ENCODE results near the gene TNFRSF8.

The TNFRSF8 gene

GRCh38 chr1:12072741-12073140 is 9.6 kb downstream of the TNFRSF8 start:
- DNase-seq (ENCODE audit: low spot score), result no peak
- Histone ChIP-seq H4K91ac (ENCODE audit: low read depth, low read length, poor library complexity) (no peak overlapping the region), H2BK12ac (ENCODE audit: low read length) (no peak overlapping the region), H3K4me3 (ENCODE audit: low read length in 2 of 2) (no peak overlapping the region), H3K9me3 (replicated peaks in 1 of 2; ENCODE audit: control insufficient read depth in 2 of 2, insufficient read depth in 1 of 2, low read depth in 1 of 2, low read length in 2 of 2) (peaks cover 0 to 4% of the 10 kb centered on the region in 2 donors), H3K14ac (ENCODE audit: low read length) (no peak overlapping the region), H3K27ac (replicated peaks; ENCODE audit: low read length) (no peak overlapping the region), H3K36me3 (replicated peaks in 1 of 2; ENCODE audit: control insufficient read depth in 2 of 2, insufficient read depth in 2 of 2, low read length in 2 of 2) (no peaks in the 10 kb centered on the region), H2AK5ac (ENCODE audit: low read depth, low read length) (peak overlapping the region; percentile 54), H3K4me2 (ENCODE audit: insufficient read depth, low read length, poor library complexity, severe bottlenecking) (no peak overlapping the region), H3K4ac (ENCODE audit: low read length) (no peak overlapping the region), H3K18ac (ENCODE audit: low read length) (peak overlapping the region; percentile 58), H2BK5ac (ENCODE audit: low read length) (no peak overlapping the region), H3K9ac (ENCODE audit: low read depth, low read length, poor library complexity) (no peak overlapping the region), H3K4me1 (ENCODE audit: control insufficient read depth in 2 of 2, insufficient read depth in 1 of 2, low read depth in 1 of 2, low read length in 2 of 2) (peaks cover 7 to 9% of the 10 kb centered on the region in 2 donors), H3K23ac (ENCODE audit: low read depth, low read length, poor library complexity) (no peak overlapping the region), H3K79me1 (ENCODE audit: low read depth, low read length) (no peaks in the 10 kb centered on the region), H2BK120ac (ENCODE audit: low read depth, low read length) (no peak overlapping the region), H4K8ac (ENCODE audit: low read depth, low read length) (no peak overlapping the region), H2AFZ (ENCODE audit: low read length) (no peak overlapping the region), H3K27me3 (ENCODE audit: control insufficient read depth in 3 of 3, insufficient read depth in 3 of 3, low read depth in 1 of 3, low read length in 3 of 3) (peaks cover 0 to 56% (median 0%) of the 10 kb centered on the region in 3 experiments), H2BK15ac (ENCODE audit: low read length) (no peak overlapping the region)
- WGBS, 2 donors (ENCODE audit: extremely low coverage in 2 of 2, insufficient read length in 2 of 2, insufficient replicate concordance in 1 of 2), result no CpG with 5 or more reads among the region's 8 CpGs

- no peak overlapping the region for H3K14ac ChIP-seq (ENCODE audit: low read length)
- peaks cover 0 to 4% of the 10 kb centered on the region in 2 donors for H3K9me3 ChIP-seq (replicated peaks in 1 of 2; ENCODE audit: control insufficient read depth in 2 of 2, insufficient read depth in 1 of 2, low read depth in 1 of 2, low read length in 2 of 2)
- H3K4ac ChIP-seq (ENCODE audit: low read length), result no peak overlapping the region
- H3K18ac ChIP-seq (ENCODE audit: low read length), result no peak overlapping the region
- no peak for DNase-seq (ENCODE audit: low spot score)
- H3K4me3 ChIP-seq (ENCODE audit: low read length in 2 of 2), result no peak overlapping the region
- H2AFZ ChIP-seq (ENCODE audit: low read length), result no peak overlapping the region
- H3K23ac ChIP-seq (ENCODE audit: low read depth, low read length, poor library complexity), result no peak overlapping the region
- no peak overlapping the region for H2AK5ac ChIP-seq (ENCODE audit: low read depth, low read length)
- H3K36me3 ChIP-seq (replicated peaks in 1 of 2; ENCODE audit: control insufficient read depth in 2 of 2, insufficient read depth in 2 of 2, low read length in 2 of 2), result no peaks in the 10 kb centered on the region
- no peak overlapping the region for H3K4me2 ChIP-seq (ENCODE audit: insufficient read depth, low read length, poor library complexity, severe bottlenecking)
- no peak overlapping the region for H4K8ac ChIP-seq (ENCODE audit: low read depth, low read length)
- no peaks in the 10 kb centered on the region for H3K79me1 ChIP-seq (ENCODE audit: low read depth, low read length)
- H2BK120ac ChIP-seq (ENCODE audit: low read depth, low read length), result no peak overlapping the region
- no peak overlapping the region for H3K27ac ChIP-seq (replicated peaks; ENCODE audit: low read length)
- H3K27me3 ChIP-seq (ENCODE audit: control insufficient read depth in 3 of 3, insufficient read depth in 3 of 3, low read depth in 1 of 3, low read length in 3 of 3), result peaks cover 0 to 48% (median 0%) of the 10 kb centered on the region in 3 experiments
- no peak overlapping the region for H3K9ac ChIP-seq (ENCODE audit: low read depth, low read length, poor library complexity)
- H3K4me1 ChIP-seq (ENCODE audit: control insufficient read depth in 2 of 2, insufficient read depth in 1 of 2, low read depth in 1 of 2, low read length in 2 of 2), result peaks cover 0 to 3% of the 10 kb centered on the region in 2 donors
- H4K91ac ChIP-seq (ENCODE audit: low read depth, low read length, poor library complexity), result no peak overlapping the region
- no CpG with 5 or more reads among the region's 15 CpGs for whole genome bisulfite sequencing, 2 donors (ENCODE audit: extremely low coverage in 2 of 2, insufficient read length in 2 of 2, insufficient replicate concordance in 1 of 2)
- no peak overlapping the region for H2BK15ac ChIP-seq (ENCODE audit: low read length)
- no peak overlapping the region for H2BK5ac ChIP-seq (ENCODE audit: low read length)
- H2BK12ac ChIP-seq (ENCODE audit: low read length), result no peak overlapping the region
Measured at GRCh38 chr1:12073796-12074195, 10.7 kb downstream of the TNFRSF8 start.

- WGBS, 2 donors (ENCODE audit: extremely low coverage in 2 of 2, insufficient read length in 2 of 2, insufficient replicate concordance in 1 of 2), result no CpG with 5 or more reads among the region's 19 CpGs
- no peak for DNase-seq (ENCODE audit: low spot score)
- Histone ChIP-seq H2BK120ac (ENCODE audit: low read depth, low read length) (no peak overlapping the region), H3K4me2 (ENCODE audit: insufficient read depth, low read length, poor library complexity, severe bottlenecking) (no peak overlapping the region), H3K79me1 (ENCODE audit: low read depth, low read length) (no peaks in the 10 kb centered on the region), H3K9ac (ENCODE audit: low read depth, low read length, poor library complexity) (no peak overlapping the region), H4K8ac (ENCODE audit: low read depth, low read length) (no peak overlapping the region), H2BK12ac (ENCODE audit: low read length) (no peak overlapping the region), H2AK5ac (ENCODE audit: low read depth, low read length) (no peak overlapping the region), H3K36me3 (replicated peaks in 1 of 2; ENCODE audit: control insufficient read depth in 2 of 2, insufficient read depth in 2 of 2, low read length in 2 of 2) (no peaks in the 10 kb centered on the region), H4K91ac (ENCODE audit: low read depth, low read length, poor library complexity) (no peak overlapping the region), H2BK5ac (ENCODE audit: low read length) (no peak overlapping the region), H2AFZ (ENCODE audit: low read length) (no peak overlapping the region), H3K27ac (replicated peaks; ENCODE audit: low read length) (no peak overlapping the region), H3K14ac (ENCODE audit: low read length) (no peak overlapping the region), H3K27me3 (ENCODE audit: control insufficient read depth in 3 of 3, insufficient read depth in 3 of 3, low read depth in 1 of 3, low read length in 3 of 3) (peaks cover 0 to 46% (median 0%) of the 10 kb centered on the region in 3 experiments), H3K4ac (ENCODE audit: low read length) (no peak overlapping the region), H3K9me3 (replicated peaks in 1 of 2; ENCODE audit: control insufficient read depth in 2 of 2, insufficient read depth in 1 of 2, low read depth in 1 of 2, low read length in 2 of 2) (peaks cover 0 to 4% of the 10 kb centered on the region in 2 donors), H3K18ac (ENCODE audit: low read length) (no peak overlapping the region), H3K23ac (ENCODE audit: low read depth, low read length, poor library complexity) (no peak overlapping the region), H2BK15ac (ENCODE audit: low read length) (no peak overlapping the region), H3K4me1 (ENCODE audit: control insufficient read depth in 2 of 2, insufficient read depth in 1 of 2, low read depth in 1 of 2, low read length in 2 of 2) (no peaks in the 10 kb centered on the region), H3K4me3 (ENCODE audit: low read length in 2 of 2) (no peak overlapping the region)
Measured at GRCh38 chr1:12075195-12076114, 12.4 kb downstream of the TNFRSF8 start.

- no peaks in the 10 kb centered on the region for H3K4me1 ChIP-seq (ENCODE audit: control insufficient read depth in 2 of 2, insufficient read depth in 1 of 2, low read depth in 1 of 2, low read length in 2 of 2)
- H3K27me3 ChIP-seq (ENCODE audit: control insufficient read depth in 3 of 3, insufficient read depth in 3 of 3, low read depth in 1 of 3, low read length in 3 of 3), result peaks cover 0 to 45% (median 0%) of the 10 kb centered on the region in 3 experiments
- H4K8ac ChIP-seq (ENCODE audit: low read depth, low read length), result no peak overlapping the region
- no peak overlapping the region for H3K9ac ChIP-seq (ENCODE audit: low read depth, low read length, poor library complexity)
- no peak overlapping the region for H2BK120ac ChIP-seq (ENCODE audit: low read depth, low read length)
- no peak overlapping the region for H3K18ac ChIP-seq (ENCODE audit: low read length)
- peaks cover 0 to 4% of the 10 kb centered on the region in 2 donors for H3K9me3 ChIP-seq (replicated peaks in 1 of 2; ENCODE audit: control insufficient read depth in 2 of 2, insufficient read depth in 1 of 2, low read depth in 1 of 2, low read length in 2 of 2)
- no peak overlapping the region for H4K91ac ChIP-seq (ENCODE audit: low read depth, low read length, poor library complexity)
- no peak overlapping the region for H3K4me2 ChIP-seq (ENCODE audit: insufficient read depth, low read length, poor library complexity, severe bottlenecking)
- no peak overlapping the region for H3K14ac ChIP-seq (ENCODE audit: low read length)
- DNase-seq (ENCODE audit: low spot score), result no peak
- no peak overlapping the region for H2AK5ac ChIP-seq (ENCODE audit: low read depth, low read length)
- no peak overlapping the region for H3K4ac ChIP-seq (ENCODE audit: low read length)
- no peak overlapping the region for H2BK5ac ChIP-seq (ENCODE audit: low read length)
- H3K36me3 ChIP-seq (replicated peaks in 1 of 2; ENCODE audit: control insufficient read depth in 2 of 2, insufficient read depth in 2 of 2, low read length in 2 of 2), result no peaks in the 10 kb centered on the region
- no peaks in the 10 kb centered on the region for H3K79me1 ChIP-seq (ENCODE audit: low read depth, low read length)
- H2BK15ac ChIP-seq (ENCODE audit: low read length), result no peak overlapping the region
- no peak overlapping the region for H3K23ac ChIP-seq (ENCODE audit: low read depth, low read length, poor library complexity)
- H3K27ac ChIP-seq (replicated peaks; ENCODE audit: low read length), result no peak overlapping the region
- H3K4me3 ChIP-seq (ENCODE audit: low read length in 2 of 2), result no peak overlapping the region
- no peak overlapping the region for H2BK12ac ChIP-seq (ENCODE audit: low read length)
- WGBS, 2 donors (ENCODE audit: extremely low coverage in 2 of 2, insufficient read length in 2 of 2, insufficient replicate concordance in 1 of 2), result no CpG with 5 or more reads among the region's 9 CpGs
- no peak overlapping the region for H2AFZ ChIP-seq (ENCODE audit: low read length)
Measured at GRCh38 chr1:12076425-12077005, 13.4 kb downstream of the TNFRSF8 start.
